GM12892 (cell line): Measurements from ENCODE around the gene UPK3BL2.
"Not testable (repeated sequence)": the region's sequence is repeated elsewhere in the genome, so short reads cannot be mapped to it uniquely, and the experiment has no call there.

Experiments used
- POLR2A ChIP-seq: IDR thresholded peaks from 2 replicates; pipeline ENCODE4 v1.6.1; 2011; ENCODE audit warnings: low read depth, low read length, control low read depth
- POLR2AphosphoS5 ChIP-seq: IDR thresholded peaks from 2 replicates; pipeline ENCODE4 v1.6.1; 2011; ENCODE audit warnings: low read depth, low read length, control low read depth
- TAF1 ChIP-seq: IDR thresholded peaks from 2 replicates; pipeline ENCODE4 v1.6.1; 2011; ENCODE audit warnings: low read depth, mild to moderate bottlenecking, control low read depth, low read length, borderline replicate concordance

GRCh38 chr7:102497308-102497707 is 46.2 kb downstream of the UPK3BL2 start:
- TF ChIP-seq POLR2AphosphoS5, POLR2A, TAF1: not testable (repeated sequence)
